ENCODE data around the gene CDC26. TPM values are rescaled to one million over a fixed set of nuclear protein-coding genes. Genes with fewer than 3 reads are reported as not detected.

Gene CDC26
- total RNA-seq, 4 donors from 2014 or later, result 20.5 to 42.4 (median 26.5) TPM

DNA sequence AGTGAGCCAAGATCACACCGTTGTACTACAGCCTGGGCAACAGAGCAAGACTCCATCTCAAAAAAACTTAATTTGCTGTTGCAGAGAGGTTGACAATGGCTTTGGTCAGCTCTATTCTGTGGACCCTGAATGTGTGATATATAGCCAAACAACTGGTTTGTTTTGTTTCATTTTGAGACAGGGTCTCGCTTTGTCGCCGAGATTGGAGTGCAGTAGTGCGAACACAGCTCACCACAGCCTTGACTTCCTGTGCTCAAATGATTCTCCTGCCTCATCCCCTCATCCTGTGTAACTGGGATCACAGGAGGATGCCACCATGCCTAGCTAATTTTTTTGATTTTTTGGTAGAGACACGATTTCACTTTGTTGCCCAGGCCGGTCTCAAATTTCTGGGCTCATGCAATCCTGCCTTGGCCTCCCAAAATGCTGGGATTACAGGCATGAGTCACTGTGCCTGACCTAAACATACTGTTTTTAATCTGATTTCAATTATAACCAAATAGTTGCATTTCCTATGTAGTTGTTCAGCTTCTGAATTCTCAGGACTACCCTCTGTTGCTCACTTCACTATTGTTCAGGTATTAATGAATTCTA lies 18.0 kb upstream of the CDC26 start:
- Histone ChIP-seq H3K4me1 (no peaks in the 10 kb centered on the region), H3K9me3 (no peaks in the 10 kb centered on the region), H3K27me3 (peaks cover 0 to 10% (median 0%) of the 10 kb centered on the region in 4 donors), H3K4me3 (no peak overlapping the region), H3K27ac (no peak overlapping the region), H3K36me3 (peaks cover 12 to 57% (median 36%) of the 10 kb centered on the region in 3 donors)
- intact Hi-C loops (cut with DNase I), result no loop called here
- TF ChIP-seq POLR2A (IDR thresholded peaks at IDR 0.05) (no peak), CTCF (IDR thresholded peaks at IDR 0.05) (no peak)
- DNase-seq, result no peak
- WGBS, 2 donors, result 80 to 81% methylated on average over 7 of the region's 7 CpGs

DNA sequence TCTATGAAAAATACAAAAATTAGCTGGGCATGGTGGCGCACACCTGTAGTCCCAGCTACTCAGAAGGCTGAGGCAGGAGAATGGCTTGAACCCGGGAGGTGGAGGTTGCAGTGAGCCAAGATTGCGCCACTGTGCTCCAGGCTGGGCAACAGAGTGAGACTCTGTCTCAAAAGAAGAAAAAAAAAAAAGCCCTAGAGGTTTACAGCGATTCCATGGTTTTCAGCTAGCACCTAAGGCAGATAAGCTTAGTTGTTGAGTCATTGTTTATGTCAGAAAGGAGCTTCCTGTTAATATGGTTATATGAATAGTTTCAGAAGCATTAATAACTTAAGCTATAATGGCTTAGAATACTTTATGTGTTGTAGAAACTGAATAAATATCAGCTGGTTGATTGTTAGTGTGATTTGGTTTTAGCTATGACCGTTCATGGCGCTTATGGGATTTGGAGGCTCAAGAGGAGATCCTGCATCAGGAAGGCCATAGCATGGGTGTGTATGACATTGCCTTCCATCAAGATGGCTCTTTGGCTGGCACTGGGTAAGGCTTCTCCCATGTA lies 14.8 kb upstream of the CDC26 start:
- intact Hi-C loops (cut with DNase I), result no loop called here
- TF ChIP-seq CTCF (IDR thresholded peaks at IDR 0.05) (no peak), POLR2A (IDR thresholded peaks at IDR 0.05) (no peak)
- H3K36me3 ChIP-seq, result peaks cover 19 to 89% (median 58%) of the 10 kb centered on the region in 3 donors

DNA sequence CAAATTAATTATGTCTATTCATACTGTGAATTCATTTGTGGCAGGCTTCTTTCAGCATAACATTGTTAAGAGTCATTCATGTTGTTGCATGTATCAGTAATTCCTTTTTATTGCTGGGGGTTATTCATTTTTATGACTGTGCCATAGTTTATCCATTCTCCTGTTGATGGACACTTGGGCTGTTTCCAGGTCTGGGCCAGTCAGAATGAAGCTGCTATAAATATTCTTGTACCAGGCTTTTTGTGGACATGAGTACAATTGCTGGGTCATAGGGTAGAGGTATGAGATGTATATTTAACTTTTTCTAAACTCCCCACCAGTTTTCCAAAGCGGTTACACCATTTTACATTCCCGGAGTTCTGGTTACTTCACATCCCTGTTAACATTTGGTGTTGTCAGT lies 13.7 kb upstream of the CDC26 start:
- Histone ChIP-seq H3K4me1 (no peaks in the 10 kb centered on the region), H3K9me3 (no peaks in the 10 kb centered on the region), H3K27ac (no peak overlapping the region), H3K36me3 (peaks cover 27 to 100% (median 60%) of the 10 kb centered on the region in 3 donors), H3K27me3 (no peaks in the 10 kb centered on the region), H3K4me3 (no peak overlapping the region)
- no peak for TF ChIP-seq CTCF (IDR thresholded peaks at IDR 0.05)
- no peak for TF ChIP-seq POLR2A (IDR thresholded peaks at IDR 0.05)
- WGBS, 2 donors, result 97 to 98% methylated on average over 2 of the region's 2 CpGs
- intact Hi-C loops (cut with DNase I), result no loop called here
- DNase-seq, result no peak

More for the DNA sequence above, 14.8 kb upstream of the CDC26 start:
- H3K27me3 ChIP-seq, result no peaks in the 10 kb centered on the region
- no peak overlapping the region for H3K4me3 ChIP-seq
- H3K27ac ChIP-seq, result peak overlapping the region in 1 of 4 donors; percentile 15
- WGBS, 2 donors, result 78 to 85% methylated on average over 6 of the region's 6 CpGs
- H3K4me1 ChIP-seq, result no peaks in the 10 kb centered on the region
- H3K9me3 ChIP-seq, result no peaks in the 10 kb centered on the region
- no peak for DNase-seq

GRCh38 chr9:113281356-113281755 lies 6.0 kb upstream of the CDC26 start:
- H3K9me3 ChIP-seq, result no peaks in the 10 kb centered on the region
- H3K27ac ChIP-seq, result no peak overlapping the region
- H3K4me1 ChIP-seq, result peaks cover 5 to 22% (median 11%) of the 10 kb centered on the region in 3 donors
- H3K4me3 ChIP-seq, result no peak overlapping the region
- H3K36me3 ChIP-seq, result peaks cover 26 to 97% (median 48%) of the 10 kb centered on the region in 3 donors
- DNase-seq, result no peak
- 89 to 91% methylated on average over 4 of the region's 4 CpGs for WGBS, 2 donors
- no peaks in the 10 kb centered on the region for H3K27me3 ChIP-seq
- no peak for TF ChIP-seq CTCF (IDR thresholded peaks at IDR 0.05)
- TF ChIP-seq POLR2A (IDR thresholded peaks at IDR 0.05), result no peak
- intact Hi-C loops (cut with DNase I), result no loop called here

DNA sequence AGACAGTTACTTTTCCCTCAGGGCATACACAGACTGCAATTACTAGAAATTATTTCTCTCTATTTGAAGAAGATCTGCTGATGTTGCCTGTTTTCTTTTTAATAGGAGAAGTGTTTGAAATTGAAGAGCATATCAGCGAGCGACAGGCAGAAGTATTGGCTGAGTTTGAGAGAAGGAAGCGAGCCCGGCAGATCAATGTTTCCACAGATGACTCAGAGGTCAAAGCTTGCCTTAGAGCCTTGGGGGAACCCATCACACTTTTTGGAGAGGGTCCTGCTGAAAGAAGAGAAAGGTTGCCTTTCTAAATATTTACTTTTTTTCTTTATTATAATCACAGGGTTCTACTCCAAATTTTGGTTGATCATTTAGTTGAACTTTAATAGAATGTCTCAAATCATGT lies 3.5 kb upstream of the CDC26 start:
- intact Hi-C loops (cut with DNase I), result loop anchor here (5.0 kb wide), 1 partner anchor 128 kb away; no protein-coding TSS in a partner anchor
- TF ChIP-seq POLR2A (IDR thresholded peaks at IDR 0.05) (no peak), CTCF (IDR thresholded peaks at IDR 0.05) (no peak)
- H3K4me3 ChIP-seq, result no peak overlapping the region
- peaks cover 13 to 38% (median 16%) of the 10 kb centered on the region in 3 donors for H3K4me1 ChIP-seq
- no peaks in the 10 kb centered on the region for H3K27me3 ChIP-seq
- 78 to 80% methylated on average over 4 of the region's 4 CpGs for WGBS, 2 donors
- H3K27ac ChIP-seq, result no peak overlapping the region
- H3K36me3 ChIP-seq, result peaks cover 14 to 72% (median 38%) of the 10 kb centered on the region in 3 donors
- no peak for DNase-seq
- H3K9me3 ChIP-seq, result no peaks in the 10 kb centered on the region

Measured in esophagus squamous epithelium (tissue), 5 donors.